Loucy (cell line): Measurements from ENCODE around the gene PRDX3.

Source experiments
- H2AFZ ChIP-seq: fragments of 200-600 bp; sonication (generic); 2 replicates; pipeline ENCODE4 v1.6.0; 2016; ENCODE audit warnings: antibody characterized with exemption, mild to moderate bottlenecking, low read length, moderate library complexity
- H3F3A ChIP-seq: fragments of 200-600 bp; 2 replicates; pipeline ENCODE4 v1.6.0; 2016; ENCODE audit warnings: antibody characterized with exemption, low read depth, mild to moderate bottlenecking
- H3K27me3 ChIP-seq: fragments of 200-600 bp; sonication (generic); 2 replicates; pipeline ENCODE4 v1.6.1; 2014; ENCODE audit warnings: low read length, mild to moderate bottlenecking; ENCODE audit not compliant: insufficient read depth, poor library complexity, severe bottlenecking
- H3K36me3 ChIP-seq: fragments of 200-600 bp; sonication (generic); 2 replicates; pipeline ENCODE4 v1.6.1; 2016; ENCODE audit warnings: low read length; ENCODE audit not compliant: insufficient read depth
- H3K4me1 ChIP-seq: fragments of 200-600 bp; sonication (generic); 2 replicates; pipeline ENCODE4 v1.5.1; 2014; ENCODE audit warnings: low read length, mild to moderate bottlenecking; ENCODE audit not compliant: insufficient read depth, poor library complexity, severe bottlenecking
- H3K4me2 ChIP-seq: fragments of 200-600 bp; sonication (generic); 2 replicates; pipeline ENCODE4 v1.6.0; 2014; ENCODE audit warnings: antibody characterized with exemption, low read length, low read depth, mild to moderate bottlenecking; ENCODE audit not compliant: poor library complexity, severe bottlenecking
- H3K4me3 ChIP-seq: fragments of 200-600 bp; sonication (generic); 2 replicates; pipeline ENCODE4 v1.5.1; 2014; ENCODE audit warnings: low read length, mild to moderate bottlenecking, mixed read lengths; ENCODE audit not compliant: poor library complexity, severe bottlenecking
- H3K79me2 ChIP-seq: fragments of 200-600 bp; sonication (generic); 2 replicates; pipeline ENCODE4 v1.6.1; 2014; ENCODE audit warnings: low read length; ENCODE audit not compliant: insufficient read depth
- H3K9ac ChIP-seq: fragments of 200-600 bp; sonication (generic); 2 replicates; pipeline ENCODE4 v1.6.0; 2014; ENCODE audit warnings: mild to moderate bottlenecking, low read depth, low read length, moderate library complexity; ENCODE audit not compliant: poor library complexity, severe bottlenecking
- H3K9me2 ChIP-seq: fragments of 200-600 bp; sonication (generic); replicated peaks from 2 replicates; pipeline ENCODE4 v1.6.1; 2016; ENCODE audit warnings: low read depth, low read length, mixed read lengths
- H3K9me3 ChIP-seq: fragments of 200-600 bp; sonication (generic); 2 replicates; pipeline ENCODE4 v1.6.1; 2014; ENCODE audit warnings: mild to moderate bottlenecking, antibody characterized with exemption, low read length, low read depth; ENCODE audit not compliant: insufficient read depth
- H4K20me1 ChIP-seq: fragments of 200-600 bp; sonication (generic); 2 replicates; pipeline ENCODE4 v1.6.0; 2014; ENCODE audit warnings: antibody characterized with exemption, low read length, mild to moderate bottlenecking; ENCODE audit not compliant: insufficient read depth, poor library complexity, severe bottlenecking
- CTCF ChIP-seq: fragments of 200-600 bp; sonication (generic); conservative IDR thresholded peaks from 2 replicates; pipeline ENCODE4 v1.5.1; 2014; ENCODE audit warnings: mild to moderate bottlenecking, antibody characterized with exemption, low read length
- EZH2phosphoT487 ChIP-seq: fragments of 200-600 bp; IDR thresholded peaks from 2 replicates; pipeline ENCODE4 v1.6.1; 2018; ENCODE audit warnings: antibody characterized with exemption, mild to moderate bottlenecking, moderate library complexity, borderline replicate concordance

PRDX3 gene

GRCh38 chr10:119165171-119166117, 13.2 kb downstream of the PRDX3 start, which contains the start of gene SFXN4:
TSS of gene SFXN4 (minus strand) at chr10:119165714. CDS start at chr10:119165647, 67 bp downstream.
- Histone ChIP-seq H3K4me1 (peaks cover 29% of the 10 kb centered on the region), H3K4me2 (peak within 1 kb of the TSS; percentile 79), H3K36me3 (peaks cover 34% of the 10 kb centered on the region; the same call in 1 of the 2 replicates), H3K9ac (peak within 1 kb of the TSS; percentile 82), H3K9me3 (no peaks in the 10 kb centered on the region), H3K27me3 (no peaks in the 10 kb centered on the region), H3F3A (peaks cover 5% of the 10 kb centered on the region; the same call in 1 of the 2 replicates), H4K20me1 (no peaks in the 10 kb centered on the region), H2AFZ (peak within 1 kb of the TSS; percentile 85), H3K9me2 (no peaks in the 10 kb centered on the region), H3K79me2 (peaks cover 8% of the 10 kb centered on the region), H3K4me3 (peak within 1 kb of the TSS; percentile 79)
- TF ChIP-seq CTCF: no peak
- TF ChIP-seq EZH2phosphoT487: no peak

DNA sequence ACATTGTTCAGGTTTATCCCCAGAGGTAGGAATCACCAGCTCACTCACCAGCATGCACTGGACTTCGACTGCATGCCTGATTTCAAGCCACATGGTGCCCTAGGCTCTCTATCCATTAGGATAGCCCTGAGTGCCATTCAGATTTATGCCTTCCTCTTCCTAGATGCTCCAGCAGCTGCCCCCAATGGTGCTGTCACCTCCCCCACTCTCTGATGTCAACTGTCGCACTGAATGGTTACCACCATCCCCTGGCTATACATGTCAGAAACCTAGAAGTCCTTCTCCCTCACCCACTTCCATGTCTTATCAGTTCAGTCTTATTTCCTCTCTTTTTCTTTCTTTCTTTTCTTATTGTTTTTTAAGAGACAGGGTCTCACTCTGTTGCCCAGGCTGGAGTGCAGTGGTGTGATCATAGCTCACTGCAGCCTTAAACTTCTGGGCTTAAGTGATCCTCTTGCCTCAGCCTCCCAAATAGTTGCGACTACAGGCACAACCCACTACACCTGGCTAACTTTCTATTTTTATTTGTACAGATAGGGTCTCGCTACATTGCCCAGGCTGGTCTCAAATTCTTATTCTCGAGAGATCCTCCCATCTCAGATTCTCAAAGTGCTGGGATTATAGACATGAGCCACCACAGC, 16.0 kb downstream of the PRDX3 start:
- H3K4me2 ChIP-seq: no peak overlapping the region
- H2AFZ ChIP-seq: no peak overlapping the region
- H3K9me3 ChIP-seq: no peaks in the 10 kb centered on the region
- peaks cover 6% of the 10 kb centered on the region; the same call in 1 of the 2 replicates for H3K36me3 ChIP-seq
- H3K4me3 ChIP-seq: no peak overlapping the region
- no peaks in the 10 kb centered on the region for H4K20me1 ChIP-seq
- H3K9me2 ChIP-seq: no peaks in the 10 kb centered on the region
- TF ChIP-seq EZH2phosphoT487 (no peak), CTCF (no peak)
- H3K79me2 ChIP-seq: peaks cover 8% of the 10 kb centered on the region
- H3K9ac ChIP-seq: no peak overlapping the region
- no peaks in the 10 kb centered on the region for H3K27me3 ChIP-seq
- peaks cover 5% of the 10 kb centered on the region; the same call in 1 of the 2 replicates for H3F3A ChIP-seq
- peaks cover 29% of the 10 kb centered on the region for H3K4me1 ChIP-seq

DNA sequence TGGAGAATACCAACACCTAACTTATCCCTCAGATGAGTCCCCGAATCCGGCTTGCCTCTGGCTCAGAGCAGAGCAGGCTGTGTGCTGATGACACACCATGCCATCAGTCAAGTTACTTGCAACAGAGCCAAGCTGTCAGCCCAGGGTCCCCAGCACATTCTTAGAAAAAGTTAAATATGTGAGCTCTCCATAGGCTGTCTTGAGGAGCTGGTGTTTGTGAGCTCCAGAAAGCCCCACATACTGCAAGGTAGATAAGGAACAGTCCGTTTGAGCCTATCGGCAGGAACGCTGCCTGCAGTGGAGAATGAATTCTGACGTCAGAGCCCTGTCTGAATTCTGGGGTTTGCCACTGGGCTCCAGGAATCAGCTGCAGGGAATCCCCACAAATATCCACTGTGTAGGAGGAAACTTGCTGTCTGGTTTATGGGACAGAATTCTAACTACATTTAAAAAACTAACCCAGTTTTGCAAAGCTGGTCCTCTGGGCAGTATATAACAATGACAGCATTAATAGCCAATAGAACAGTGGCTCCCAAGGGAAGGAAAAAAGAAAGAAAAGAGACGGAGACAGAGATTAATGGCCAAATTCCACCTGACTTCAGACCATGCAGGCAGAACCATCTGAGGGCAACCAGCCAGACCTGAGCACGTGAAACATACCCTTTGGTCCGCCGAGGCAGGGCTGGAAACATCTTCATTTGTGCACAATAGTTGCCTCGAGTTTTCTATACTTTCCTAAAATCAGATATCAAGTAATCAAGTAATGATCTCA, 16.7 kb downstream of the PRDX3 start:
- H3K9me2 ChIP-seq: no peaks in the 10 kb centered on the region
- H3K9ac ChIP-seq: no peak overlapping the region
- peaks cover 29% of the 10 kb centered on the region for H3K4me1 ChIP-seq
- TF ChIP-seq CTCF (no peak), EZH2phosphoT487 (no peak)
- no peak overlapping the region for H2AFZ ChIP-seq
- H3K36me3 ChIP-seq: no peaks in the 10 kb centered on the region
- H3K9me3 ChIP-seq: no peaks in the 10 kb centered on the region
- H4K20me1 ChIP-seq: no peaks in the 10 kb centered on the region
- no peaks in the 10 kb centered on the region for H3K27me3 ChIP-seq
- H3F3A ChIP-seq: peaks cover 5% of the 10 kb centered on the region; the same call in 1 of the 2 replicates
- no peak overlapping the region for H3K4me3 ChIP-seq
- no peak overlapping the region for H3K4me2 ChIP-seq
- H3K79me2 ChIP-seq: peaks cover 8% of the 10 kb centered on the region
